Testis (tissue), 3 donors: ENCODE measurements around the gene LRRC8D. TPM values are rescaled to one million over a fixed set of nuclear protein-coding genes. Genes with fewer than 3 reads are reported as not detected.

ENCODE experiments used
- DNase-seq: peaks from one replicate; pipeline ENCODE4 v3.0.0-alpha.2; 2019
- H3K27ac ChIP-seq, 2 donors: fragments of 200-600 bp; sonication (generic); one replicate each; pipeline ENCODE4 v1.5.1; 2019
- H3K27me3 ChIP-seq: fragments of 200-600 bp; sonication (generic); one replicate; pipeline ENCODE4 v1.5.1; 2019
- H3K36me3 ChIP-seq: fragments of 200-600 bp; sonication (generic); one replicate; pipeline ENCODE4 v1.5.1; 2017; ENCODE audit warnings: low read depth; ENCODE audit errors: missing control alignments
- H3K4me1 ChIP-seq: fragments of 200-600 bp; sonication (generic); one replicate; pipeline ENCODE4 v1.5.1; 2019
- H3K4me3 ChIP-seq, 2 donors: fragments of 200-600 bp; sonication (generic); one replicate each; pipeline ENCODE4 v1.5.1; 2017 to 2019
- H3K9me3 ChIP-seq: fragments of 200-600 bp; sonication (generic); one replicate; pipeline ENCODE4 v1.5.1; 2017
- CTCF ChIP-seq, 3 experiments: fragments of 450-650 bp in 2 of 3; fragments of 200-600 bp in 1 of 3; sonication (generic) in 1 of 3; IDR thresholded peaks; one replicate each; pipeline ENCODE4 v1.5.1; 2016 to 2019; ENCODE audit warnings: antibody characterized with exemption in 3 of 3, mild to moderate bottlenecking in 2 of 3, moderate library complexity in 1 of 3
- POLR2A ChIP-seq: fragments of 450-650 bp; IDR thresholded peaks from one replicate; pipeline ENCODE4 v1.6.1; 2017; ENCODE audit warnings: antibody characterized with exemption, mild to moderate bottlenecking, moderate library complexity
- whole genome bisulfite sequencing, 2 donors: methylation state at CpG; one replicate each; pipeline ENCODE4 v1.1.5; 2018; 5-methylcytosine and 5-hydroxymethylcytosine counted together
- intact Hi-C: fragments of 100-400 bp; cut with DNase I; formaldehyde crosslinking; loops from one replicate; pipeline ENCODE4 v1.15.1; 2023; ENCODE audit warnings: low total_unique reads
- polyA plus RNA-seq: library from polyadenylated mRNA; stranded (reverse); fragments of 350-450 nt; fragmentation: Illumina TruSeq; extraction: RNeasy Lipid Tissue Mini Kit (QIAGEN cat#74804); gene quantifications from one replicate; pipeline ENCODE4 v1.2.3, GENCODE V29; 2014; ENCODE audit warnings: low read depth, low replicate concordance; ENCODE audit not compliant: insufficient read depth
- total RNA-seq, 2 donors: library from RNA; depleted of rRNA; stranded (reverse); fragments of >200 nt; gene quantifications; one replicate each; pipeline ENCODE4 v1.2.3, GENCODE V29; 2016

LRRC8D gene
- total and polyA plus RNA-seq, 3 donors from 2014 or later: 20.8 to 46.1 (median 41.1) TPM

DNA sequence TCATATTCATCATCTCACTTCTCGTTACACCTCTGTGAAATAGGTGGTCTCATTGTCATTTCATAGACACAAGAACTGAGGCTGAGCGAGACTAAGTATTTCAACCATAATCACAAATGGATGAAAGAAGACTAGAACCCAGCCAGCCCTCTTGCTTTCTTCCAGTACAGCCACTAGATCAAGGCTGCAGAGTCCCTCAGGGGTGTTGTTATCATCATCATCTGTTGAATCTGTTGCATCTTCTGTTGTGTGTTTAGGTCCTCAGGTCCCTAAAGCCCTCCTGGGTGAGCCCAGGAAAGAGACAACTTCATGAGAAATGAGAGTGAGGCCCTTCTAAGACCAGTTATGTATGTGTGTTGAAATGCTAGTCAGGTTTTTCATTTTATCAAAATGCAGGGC, 87.4 kb downstream of the LRRC8D start:
- TF ChIP-seq CTCF (IDR thresholded peaks at IDR 0.05) (no peak), POLR2A (no peak)
- intact Hi-C loops: no loop called here
- H3K4me1 ChIP-seq: peaks cover 15% of the 10 kb centered on the region
- H3K27ac ChIP-seq: no peak overlapping the region
- H3K27me3 ChIP-seq: no peaks in the 10 kb centered on the region
- WGBS, 2 donors: 100% methylated on average over 2 of the region's 2 CpGs
- no peaks in the 10 kb centered on the region for H3K9me3 ChIP-seq
- H3K4me3 ChIP-seq: no peak overlapping the region
- H3K36me3 ChIP-seq: no peaks in the 10 kb centered on the region
- DNase-seq: no peak

GRCh38 chr1:89908672-89909436, 88.0 kb downstream of the LRRC8D start:
- H3K9me3 ChIP-seq: no peaks in the 10 kb centered on the region
- WGBS, 2 donors: 67% methylated on average over 5 of the region's 5 CpGs
- no peaks in the 10 kb centered on the region for H3K27me3 ChIP-seq
- no peak overlapping the region for H3K27ac ChIP-seq
- no peak for TF ChIP-seq CTCF (IDR thresholded peaks at IDR 0.05)
- no peak for TF ChIP-seq POLR2A
- intact Hi-C loops: no loop called here
- peaks cover 14% of the 10 kb centered on the region for H3K4me1 ChIP-seq
- DNase-seq: no peak
- H3K4me3 ChIP-seq: no peak overlapping the region
- H3K36me3 ChIP-seq: no peaks in the 10 kb centered on the region

- Histone ChIP-seq H3K27me3 (no peaks in the 10 kb centered on the region), H3K9me3 (no peaks in the 10 kb centered on the region), H3K4me1 (peaks cover 8% of the 10 kb centered on the region), H3K36me3 (no peaks in the 10 kb centered on the region), H3K4me3 (no peak overlapping the region), H3K27ac (no peak overlapping the region)
- intact Hi-C loops: no loop called here
- TF ChIP-seq POLR2A (no peak), CTCF (IDR thresholded peaks at IDR 0.05) (no peak)
- DNase-seq: no peak
These were observed 89.4 kb downstream of the LRRC8D start for GRCh38 chr1:89910268-89910667.

GRCh38 chr1:89910780-89911179, 89.9 kb downstream of the LRRC8D start:
- no peaks in the 10 kb centered on the region for H3K9me3 ChIP-seq
- intact Hi-C loops: no loop called here
- 72 to 78% methylated on average over 2 of the region's 2 CpGs for whole genome bisulfite sequencing, 2 donors
- no peaks in the 10 kb centered on the region for H3K36me3 ChIP-seq
- H3K4me3 ChIP-seq: no peak overlapping the region
- no peak for DNase-seq
- H3K4me1 ChIP-seq: peaks cover 8% of the 10 kb centered on the region
- H3K27ac ChIP-seq: no peak overlapping the region
- TF ChIP-seq CTCF (IDR thresholded peaks at IDR 0.05): no peak
- no peak for TF ChIP-seq POLR2A
- H3K27me3 ChIP-seq: no peaks in the 10 kb centered on the region
